Stimulated activated CD4-positive, alpha-beta T cell treated with anti-CD3 and anti-CD28 coated beads, Interleukin-2, amount 100 ng/mL, for 4 hours (primary cell): ENCODE results near the gene PAPPA.

Source experiments
- DNase-seq: peaks from one replicate; pipeline ENCODE4 v3.0.0-alpha.2; 2020; ENCODE audit warnings: low read depth

The PAPPA gene

GRCh38 chr9:116387934-116388698 lies 234.5 kb downstream of the PAPPA start:
- DNase-seq, result no peak

- no peak for DNase-seq
These were observed 236.1 kb downstream of the PAPPA start for GRCh38 chr9:116389541-116390302.

- no peak for DNase-seq
These were observed 237.0 kb downstream of the PAPPA start for GRCh38 chr9:116390303-116391228.

GRCh38 chr9:116391306-116391900 lies 237.8 kb downstream of the PAPPA start:
- DNase-seq, result no peak

GRCh38 chr9:116393198-116393597 lies 239.6 kb downstream of the PAPPA start:
- no peak for DNase-seq

GRCh38 chr9:116394070-116394469 lies 240.5 kb downstream of the PAPPA start:
- DNase-seq, result no peak

GRCh38 chr9:116394894-116395698 lies 241.5 kb downstream of the PAPPA start:
- no peak for DNase-seq

- DNase-seq, result no peak
These were observed 242.1 kb downstream of the PAPPA start for GRCh38 chr9:116395699-116396037.

- no peak for DNase-seq
These were observed 249.6 kb downstream of the PAPPA start for GRCh38 chr9:116403171-116403570.

- DNase-seq, result no peak
These were observed 250.6 kb downstream of the PAPPA start for GRCh38 chr9:116404228-116404627.

- DNase-seq, result no peak
These were observed 251.7 kb downstream of the PAPPA start for GRCh38 chr9:116405321-116405720.

- DNase-seq, result no peak
These were observed 252.9 kb downstream of the PAPPA start for GRCh38 chr9:116406469-116406868.

- no peak for DNase-seq
These were observed 255.5 kb downstream of the PAPPA start for GRCh38 chr9:116409129-116409528.

- no peak for DNase-seq
These were observed 256.0 kb downstream of the PAPPA start for GRCh38 chr9:116409638-116410037.

GRCh38 chr9:116411506-116411905 lies 257.9 kb downstream of the PAPPA start:
- DNase-seq, result no peak

- no peak for DNase-seq
These were observed 260.8 kb downstream of the PAPPA start for GRCh38 chr9:116414374-116414773.

- no peak for DNase-seq
These were observed 262.8 kb downstream of the PAPPA start for GRCh38 chr9:116416421-116416820.

GRCh38 chr9:116417464-116417863 lies 263.9 kb downstream of the PAPPA start:
- no peak for DNase-seq

GRCh38 chr9:116419181-116419580 lies 265.6 kb downstream of the PAPPA start:
- DNase-seq, result no peak

- no peak for DNase-seq
These were observed 267.5 kb downstream of the PAPPA start for GRCh38 chr9:116420993-116421538.
